Measurements from ENCODE around the gene CPA1.

CPA1 gene

GRCh38 chr7:130350945-130351790 lies 29.1 kb upstream of the CPA1 start:
- POLR2A ChIA-PET = no interaction called here
- CTCF ChIA-PET = no interaction called here
- TF ChIP-seq ZNF548 (tag by site-specific recombination; IDR thresholded peaks at IDR 0.05) (no peak), ZNF837 (tag by site-specific recombination; IDR thresholded peaks at IDR 0.05) (no peak), ZNF2 (tag by site-specific recombination; IDR thresholded peaks at IDR 0.05) (no peak), ZNF10 (tag by site-specific recombination; IDR thresholded peaks at IDR 0.05) (no peak), SCRT1 (tag by site-specific recombination; IDR thresholded peaks at IDR 0.05; ENCODE audit: borderline replicate concordance) (no peak), ZNF221 (tag by site-specific recombination; IDR thresholded peaks at IDR 0.05; ENCODE audit: borderline replicate concordance) (no peak), ZNF223 (tag by site-specific recombination; IDR thresholded peaks at IDR 0.05) (no peak), ZNF155 (tag by site-specific recombination; IDR thresholded peaks at IDR 0.05) (no peak), PATZ1 (tag by site-specific recombination; IDR thresholded peaks at IDR 0.05) (no peak), ZNF239 (tag by site-specific recombination; IDR thresholded peaks at IDR 0.05) (no peak), ZFP3 (tag by site-specific recombination; IDR thresholded peaks at IDR 0.05; ENCODE audit: low read depth) (no peak)
- TF ChIP-seq, protein P1, sequence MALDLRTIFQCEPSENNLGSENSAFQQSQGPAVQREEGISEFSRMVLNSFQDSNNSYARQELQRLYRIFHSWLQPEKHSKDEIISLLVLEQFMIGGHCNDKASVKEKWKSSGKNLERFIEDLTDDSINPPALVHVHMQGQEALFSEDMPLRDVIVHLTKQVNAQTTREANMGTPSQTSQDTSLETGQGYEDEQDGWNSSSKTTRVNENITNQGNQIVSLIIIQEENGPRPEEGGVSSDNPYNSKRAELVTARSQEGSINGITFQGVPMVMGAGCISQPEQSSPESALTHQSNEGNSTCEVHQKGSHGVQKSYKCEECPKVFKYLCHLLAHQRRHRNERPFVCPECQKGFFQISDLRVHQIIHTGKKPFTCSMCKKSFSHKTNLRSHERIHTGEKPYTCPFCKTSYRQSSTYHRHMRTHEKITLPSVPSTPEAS (tag by site-specific recombination; IDR thresholded peaks at IDR 0.05) = no peak
- TF ChIP-seq, protein P2, sequence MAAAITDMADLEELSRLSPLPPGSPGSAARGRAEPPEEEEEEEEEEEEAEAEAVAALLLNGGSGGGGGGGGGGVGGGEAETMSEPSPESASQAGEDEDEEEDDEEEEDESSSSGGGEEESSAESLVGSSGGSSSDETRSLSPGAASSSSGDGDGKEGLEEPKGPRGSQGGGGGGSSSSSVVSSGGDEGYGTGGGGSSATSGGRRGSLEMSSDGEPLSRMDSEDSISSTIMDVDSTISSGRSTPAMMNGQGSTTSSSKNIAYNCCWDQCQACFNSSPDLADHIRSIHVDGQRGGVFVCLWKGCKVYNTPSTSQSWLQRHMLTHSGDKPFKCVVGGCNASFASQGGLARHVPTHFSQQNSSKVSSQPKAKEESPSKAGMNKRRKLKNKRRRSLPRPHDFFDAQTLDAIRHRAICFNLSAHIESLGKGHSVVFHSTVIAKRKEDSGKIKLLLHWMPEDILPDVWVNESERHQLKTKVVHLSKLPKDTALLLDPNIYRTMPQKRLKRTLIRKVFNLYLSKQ (tag by site-specific recombination; IDR thresholded peaks at IDR 0.05; ENCODE audit: borderline replicate concordance) = no peak
- H3K4me1 ChIP-seq (ENCODE audit: control insufficient read depth, insufficient read depth, low read length) = peaks cover 6% of the 10 kb centered on the region
- no peak overlapping the region for H3K27ac ChIP-seq (ENCODE audit: extremely low read depth, low read depth, low read length)
- no peaks in the 10 kb centered on the region for H3K9me3 ChIP-seq (ENCODE audit: control insufficient read depth, insufficient read depth, low read depth, low read length)
- H3K36me3 ChIP-seq (ENCODE audit: control insufficient read depth in 2 of 2, insufficient read depth in 1 of 2, low read length in 2 of 2) = no peaks in the 10 kb centered on the region
- no peak overlapping the region for H3K4me3 ChIP-seq (ENCODE audit: low read depth, low read length)

GRCh38 chr7:130351791-130352090 lies 28.6 kb upstream of the CPA1 start:
- ChIA-PET CTCF (no interaction called here), POLR2A (no interaction called here)
- Histone ChIP-seq H3K27ac (ENCODE audit: extremely low read depth, low read depth, low read length) (no peak overlapping the region), H3K4me1 (ENCODE audit: control insufficient read depth, insufficient read depth, low read length) (peaks cover 12% of the 10 kb centered on the region), H3K9me3 (ENCODE audit: control insufficient read depth, insufficient read depth, low read depth, low read length) (no peaks in the 10 kb centered on the region), H3K4me3 (ENCODE audit: low read depth, low read length) (no peak overlapping the region), H3K36me3 (ENCODE audit: control insufficient read depth in 2 of 2, insufficient read depth in 1 of 2, low read length in 2 of 2) (no peaks in the 10 kb centered on the region)
- TF ChIP-seq ZNF239 (tag by site-specific recombination; IDR thresholded peaks at IDR 0.05) (no peak), ZNF24 (tag by site-specific recombination; IDR thresholded peaks at IDR 0.05) (no peak), ZNF140 (tag by site-specific recombination; IDR thresholded peaks at IDR 0.05) (no peak), ZBTB17 (tag by site-specific recombination; IDR thresholded peaks at IDR 0.05) (no peak), ZIC2 (tag by site-specific recombination; IDR thresholded peaks at IDR 0.05) (no peak), ZNF785 (tag by site-specific recombination; IDR thresholded peaks at IDR 0.05) (no peak), ZBTB48 (tag by site-specific recombination; IDR thresholded peaks at IDR 0.05) (no peak), ZSCAN16 (tag by site-specific recombination; IDR thresholded peaks at IDR 0.05) (no peak)
- TF ChIP-seq, protein P3, sequence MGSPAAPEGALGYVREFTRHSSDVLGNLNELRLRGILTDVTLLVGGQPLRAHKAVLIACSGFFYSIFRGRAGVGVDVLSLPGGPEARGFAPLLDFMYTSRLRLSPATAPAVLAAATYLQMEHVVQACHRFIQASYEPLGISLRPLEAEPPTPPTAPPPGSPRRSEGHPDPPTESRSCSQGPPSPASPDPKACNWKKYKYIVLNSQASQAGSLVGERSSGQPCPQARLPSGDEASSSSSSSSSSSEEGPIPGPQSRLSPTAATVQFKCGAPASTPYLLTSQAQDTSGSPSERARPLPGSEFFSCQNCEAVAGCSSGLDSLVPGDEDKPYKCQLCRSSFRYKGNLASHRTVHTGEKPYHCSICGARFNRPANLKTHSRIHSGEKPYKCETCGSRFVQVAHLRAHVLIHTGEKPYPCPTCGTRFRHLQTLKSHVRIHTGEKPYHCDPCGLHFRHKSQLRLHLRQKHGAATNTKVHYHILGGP (tag by site-specific recombination; IDR thresholded peaks at IDR 0.05) = no peak

Measured in HEK293 (cell line).